GM23248 (cell line): ENCODE measurements around the gene RBM15B. TPM values are rescaled to one million over a fixed set of nuclear protein-coding genes. Genes with fewer than 3 reads are reported as not detected.

Source experiments
- DNase-seq: peaks from one replicate; pipeline ENCODE4 v3.0.0-alpha.2; 2015
- H2AFZ ChIP-seq: fragments of 200-600 bp; sonication (generic); 2 replicates; pipeline ENCODE4 v1.6.1; 2016; ENCODE audit warnings: antibody characterized with exemption
- H3F3A ChIP-seq: fragments of 200-600 bp; sonication (generic); 2 replicates; pipeline ENCODE4 v1.6.1; 2016; ENCODE audit warnings: mild to moderate bottlenecking, antibody characterized with exemption, mixed run types; ENCODE audit not compliant: insufficient read depth
- H3K27ac ChIP-seq: fragments of 200-600 bp; sonication (generic); 2 replicates; pipeline ENCODE4 v1.5.1; 2016; ENCODE audit warnings: mild to moderate bottlenecking
- H3K27me3 ChIP-seq: fragments of 200-600 bp; sonication (generic); replicated peaks from 2 replicates; pipeline ENCODE4 v1.6.1; 2016; ENCODE audit warnings: mild to moderate bottlenecking; ENCODE audit not compliant: insufficient read depth
- H3K36me3 ChIP-seq: fragments of 200-600 bp; sonication (generic); 2 replicates; pipeline ENCODE4 v1.6.1; 2016; ENCODE audit warnings: low read depth, mild to moderate bottlenecking
- H3K4me1 ChIP-seq: fragments of 200-600 bp; sonication (generic); 2 replicates; pipeline ENCODE4 v1.6.1; 2016; ENCODE audit warnings: mild to moderate bottlenecking; ENCODE audit not compliant: insufficient read depth
- H3K4me2 ChIP-seq: fragments of 200-600 bp; sonication (generic); one replicate; pipeline ENCODE4 v1.6.1; 2016; ENCODE audit warnings: mild to moderate bottlenecking; ENCODE audit not compliant: unreplicated experiment
- H3K4me3 ChIP-seq: fragments of 200-600 bp; sonication (generic); 2 replicates; pipeline ENCODE4 v1.5.1; 2016; ENCODE audit warnings: mild to moderate bottlenecking
- H3K79me2 ChIP-seq: fragments of 200-600 bp; sonication (generic); 2 replicates; pipeline ENCODE4 v1.6.1; 2016; ENCODE audit warnings: mild to moderate bottlenecking; ENCODE audit not compliant: insufficient read depth
- H3K9ac ChIP-seq: fragments of 200-600 bp; sonication (generic); 2 replicates; pipeline ENCODE4 v1.6.1; 2016; ENCODE audit warnings: mild to moderate bottlenecking
- H3K9me2 ChIP-seq: fragments of 200-600 bp; sonication (generic); 2 replicates; pipeline ENCODE4 v1.6.1; 2016; ENCODE audit warnings: mixed run types, mild to moderate bottlenecking, moderate library complexity; ENCODE audit not compliant: insufficient read depth
- H3K9me3 ChIP-seq: fragments of 200-600 bp; sonication (generic); one replicate; pipeline ENCODE4 v1.6.1; 2017; ENCODE audit warnings: low read depth
- H4K20me1 ChIP-seq: fragments of 200-600 bp; sonication (generic); 2 replicates; pipeline ENCODE4 v1.6.0; 2016; ENCODE audit not compliant: insufficient read depth
- EZH2 ChIP-seq: fragments of 200-600 bp; sonication (generic); IDR thresholded peaks from 2 replicates; pipeline ENCODE4 v1.6.1; 2018; ENCODE audit warnings: antibody characterized with exemption, mild to moderate bottlenecking; ENCODE audit not compliant: insufficient read depth, poor library complexity, severe bottlenecking
- EZH2phosphoT487 ChIP-seq: fragments of 200-600 bp; sonication (generic); IDR thresholded peaks from 2 replicates; pipeline ENCODE4 v1.6.1; 2018; ENCODE audit warnings: antibody characterized with exemption, moderate library complexity, mild to moderate bottlenecking, low read depth; ENCODE audit not compliant: insufficient read depth
- WGBS, 2 experiments: methylation state at CpG; one replicate each; pipeline ENCODE4 v1.1.6; 2015 to 2017; ENCODE audit warnings: low lambda C conversion rate in 2 of 2, low coverage in 1 of 2; ENCODE audit errors: missing lambda C conversion rate in 2 of 2; 5-methylcytosine and 5-hydroxymethylcytosine counted together
- in situ Hi-C: fragments of 300-500 bp; cut with MboI; formaldehyde crosslinking; loops from 2 replicates; pipeline ENCODE4 v1.15.0; 2020
- polyA plus RNA-seq: library from polyadenylated mRNA; unstranded; fragments of >200 nt; fragmentation: Nextera tagmentation; extraction: Ambion mirVana; gene quantifications from 2 replicates; pipeline ENCODE4 v1.2.1, GENCODE V29; 2016
- total RNA-seq: library from RNA; depleted of rRNA; stranded (reverse); fragments of >200 nt; shearing (Covaris generic); gene quantifications from 2 replicates; pipeline ENCODE4 v1.2.3, GENCODE V29; 2014

RBM15B gene
- total and polyA plus RNA-seq, 2 experiments from 2014 or later: 13.3 to 21.2 TPM

DNA sequence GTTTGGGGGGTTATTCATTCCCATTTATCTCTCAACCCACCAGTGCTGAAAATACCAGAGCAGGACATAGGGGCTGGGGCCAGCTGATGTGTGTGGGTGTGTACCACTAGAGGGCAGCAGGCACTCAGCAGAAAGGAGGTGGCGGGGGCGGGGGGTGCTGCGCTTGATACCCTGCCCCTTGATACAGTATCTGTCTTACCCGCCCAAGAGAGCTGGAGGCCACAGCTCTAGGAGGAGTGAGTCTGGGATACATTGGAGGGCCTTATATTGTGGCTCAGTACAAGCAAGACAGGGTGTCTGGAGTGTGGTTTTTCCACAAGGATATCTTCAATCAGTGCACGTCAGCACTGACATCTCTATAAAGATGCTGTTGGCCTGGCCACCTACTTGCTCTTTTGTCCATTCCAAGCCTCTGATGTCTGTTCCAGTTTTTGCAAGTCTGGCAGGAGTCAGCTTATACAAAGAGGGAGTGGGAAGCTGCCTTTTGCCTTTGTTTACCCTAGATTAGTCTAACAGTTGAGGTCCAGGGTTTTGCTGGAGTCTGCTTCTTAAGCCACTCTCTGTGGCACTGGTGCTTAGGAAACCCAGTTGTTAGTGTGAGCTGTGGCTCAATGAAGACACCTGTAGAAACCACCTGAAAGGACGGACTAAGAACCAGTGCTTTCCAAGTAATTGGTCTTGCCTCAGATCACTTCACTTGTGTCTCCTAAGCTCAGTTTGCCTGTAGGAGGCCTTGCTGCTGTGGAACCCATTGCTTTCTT, 1.5 kb upstream of the RBM15B start:
- no peak overlapping the region for H3K4me3 ChIP-seq
- no peaks in the 10 kb centered on the region; the same call in 1 of the 2 replicates for H4K20me1 ChIP-seq
- no peak overlapping the region for H3K27ac ChIP-seq
- H2AFZ ChIP-seq: no peak overlapping the region
- in situ Hi-C loops: no loop called here
- no peaks in the 10 kb centered on the region for H3K9me3 ChIP-seq
- H3K36me3 ChIP-seq: peaks cover 8% of the 10 kb centered on the region
- H3K27me3 ChIP-seq: no peaks in the 10 kb centered on the region
- peaks cover 34% of the 10 kb centered on the region for H3K4me1 ChIP-seq
- WGBS, 2 experiments: 53 to 68% methylated on average over 6 of the region's 6 CpGs
- TF ChIP-seq EZH2phosphoT487 (no peak), EZH2 (no peak)
- DNase-seq: peak; percentile 74
- no peaks in the 10 kb centered on the region for H3K9me2 ChIP-seq
- H3K9ac ChIP-seq: no peak overlapping the region
- H3K4me2 ChIP-seq: no peak overlapping the region
- H3K79me2 ChIP-seq: peaks cover 68% of the 10 kb centered on the region
- H3F3A ChIP-seq: peaks cover 27% of the 10 kb centered on the region

GRCh38 chr3:51390246-51391074, 625 bp upstream of the RBM15B start:
- Histone ChIP-seq H3K9me2 (no peaks in the 10 kb centered on the region), H4K20me1 (no peaks in the 10 kb centered on the region; the same call in 1 of the 2 replicates), H3K9ac (peak overlapping the region; percentile 22; the same call in 1 of the 2 replicates), H3K9me3 (no peaks in the 10 kb centered on the region), H3K4me1 (peaks cover 35% of the 10 kb centered on the region), H3K4me2 (peak overlapping the region; percentile 59), H3F3A (peaks cover 27% of the 10 kb centered on the region), H3K79me2 (peaks cover 72% of the 10 kb centered on the region), H3K36me3 (peaks cover 13% of the 10 kb centered on the region), H2AFZ (peak overlapping the region; percentile 39; the same call in 1 of the 2 replicates), H3K27me3 (no peaks in the 10 kb centered on the region), H3K4me3 (peak overlapping the region; percentile 43), H3K27ac (peak overlapping the region; percentile 23)
- DNase-seq: no peak
- TF ChIP-seq EZH2 (no peak), EZH2phosphoT487 (no peak)
- in situ Hi-C loops: no loop called here
- WGBS, 2 experiments: 37 to 39% methylated on average over 27 to 28 of the region's 29 CpGs

DNA sequence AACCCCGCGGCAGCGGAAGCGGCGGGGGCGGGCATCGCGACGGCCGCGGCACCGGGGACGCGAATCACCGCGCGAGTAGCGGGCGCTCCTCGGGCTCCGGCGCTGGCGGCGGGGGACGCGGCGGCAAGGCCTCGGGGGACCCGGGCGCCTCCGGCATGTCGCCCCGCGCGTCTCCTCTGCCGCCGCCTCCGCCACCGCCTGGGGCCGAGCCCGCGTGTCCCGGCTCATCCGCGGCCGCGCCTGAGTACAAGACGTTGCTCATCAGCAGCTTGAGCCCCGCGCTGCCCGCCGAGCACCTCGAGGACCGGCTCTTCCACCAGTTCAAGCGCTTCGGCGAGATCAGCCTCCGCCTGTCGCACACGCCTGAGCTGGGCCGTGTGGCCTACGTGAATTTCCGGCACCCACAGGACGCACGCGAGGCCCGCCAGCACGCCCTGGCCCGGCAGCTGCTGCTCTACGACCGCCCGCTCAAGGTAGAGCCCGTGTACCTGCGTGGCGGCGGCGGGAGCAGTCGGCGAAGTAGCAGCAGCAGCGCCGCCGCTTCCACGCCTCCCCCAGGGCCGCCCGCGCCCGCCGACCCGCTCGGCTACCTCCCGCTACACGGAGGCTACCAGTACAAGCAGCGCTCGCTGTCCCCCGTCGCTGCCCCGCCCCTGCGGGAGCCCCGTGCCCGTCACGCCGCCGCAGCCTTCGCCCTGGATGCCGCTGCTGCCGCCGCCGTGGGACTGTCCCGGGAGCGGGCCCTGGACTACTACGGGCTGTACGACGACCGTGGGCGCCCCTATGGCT, 675 bp downstream of the RBM15B start:
- no peaks in the 10 kb centered on the region for H3K9me3 ChIP-seq
- H3K4me1 ChIP-seq: peaks cover 27% of the 10 kb centered on the region
- no peaks in the 10 kb centered on the region for H3K27me3 ChIP-seq
- no peaks in the 10 kb centered on the region for H3K9me2 ChIP-seq
- H3K9ac ChIP-seq: peak overlapping the region; percentile 94
- no peak overlapping the region; the same call in 1 of the 2 replicates for H2AFZ ChIP-seq
- H3K79me2 ChIP-seq: peaks cover 71% of the 10 kb centered on the region
- TF ChIP-seq EZH2phosphoT487 (no peak), EZH2 (no peak)
- 8 to 9% methylated on average over 84 to 102 of the region's 115 CpGs for WGBS, 2 experiments
- in situ Hi-C loops: no loop called here
- H3K4me2 ChIP-seq: peak overlapping the region; percentile 80
- DNase-seq: peak; percentile 73
- no peaks in the 10 kb centered on the region; the same call in 1 of the 2 replicates for H4K20me1 ChIP-seq
- peak overlapping the region; percentile 77 for H3K4me3 ChIP-seq
- peaks cover 17% of the 10 kb centered on the region for H3K36me3 ChIP-seq
- H3K27ac ChIP-seq: peak overlapping the region; percentile 86
- H3F3A ChIP-seq: peaks cover 23% of the 10 kb centered on the region
